ENCODE results near the gene ARHGEF40.

- TF ChIP-seq, protein P1, sequence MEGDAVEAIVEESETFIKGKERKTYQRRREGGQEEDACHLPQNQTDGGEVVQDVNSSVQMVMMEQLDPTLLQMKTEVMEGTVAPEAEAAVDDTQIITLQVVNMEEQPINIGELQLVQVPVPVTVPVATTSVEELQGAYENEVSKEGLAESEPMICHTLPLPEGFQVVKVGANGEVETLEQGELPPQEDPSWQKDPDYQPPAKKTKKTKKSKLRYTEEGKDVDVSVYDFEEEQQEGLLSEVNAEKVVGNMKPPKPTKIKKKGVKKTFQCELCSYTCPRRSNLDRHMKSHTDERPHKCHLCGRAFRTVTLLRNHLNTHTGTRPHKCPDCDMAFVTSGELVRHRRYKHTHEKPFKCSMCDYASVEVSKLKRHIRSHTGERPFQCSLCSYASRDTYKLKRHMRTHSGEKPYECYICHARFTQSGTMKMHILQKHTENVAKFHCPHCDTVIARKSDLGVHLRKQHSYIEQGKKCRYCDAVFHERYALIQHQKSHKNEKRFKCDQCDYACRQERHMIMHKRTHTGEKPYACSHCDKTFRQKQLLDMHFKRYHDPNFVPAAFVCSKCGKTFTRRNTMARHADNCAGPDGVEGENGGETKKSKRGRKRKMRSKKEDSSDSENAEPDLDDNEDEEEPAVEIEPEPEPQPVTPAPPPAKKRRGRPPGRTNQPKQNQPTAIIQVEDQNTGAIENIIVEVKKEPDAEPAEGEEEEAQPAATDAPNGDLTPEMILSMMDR (IDR thresholded peaks at IDR 0.05): no peak
- no peak for TF ChIP-seq POLR2A (IDR thresholded peaks at IDR 0.05)
Observed at GRCh38 chr14:21097636-21098075, 27.6 kb downstream of the ARHGEF40 start.
